ENCODE measurements around the gene ANP32E. TPM values are rescaled to one million over a fixed set of nuclear protein-coding genes. Genes with fewer than 3 reads are reported as not detected.

ANP32E gene
- total RNA-seq, 1 donor from 2014 or later = 16.8 TPM

GRCh38 chr1:150280138-150280707 lies 44.3 kb upstream of the ANP32E start:
- no peak for TF ChIP-seq CTCF (IDR thresholded peaks at IDR 0.05; ENCODE audit: insufficient read depth, low read length, poor library complexity, severe bottlenecking)
- H3K4me3 ChIP-seq (ENCODE audit: low read depth, low read length) = no peak overlapping the region
- H3K27me3 ChIP-seq (ENCODE audit: control insufficient read depth, insufficient read depth, low read length) = peaks cover 2% of the 10 kb centered on the region
- no peaks in the 10 kb centered on the region for H3K36me3 ChIP-seq (ENCODE audit: control insufficient read depth, insufficient read depth, low read length)
- no peak for DNase-seq (ENCODE audit: low read depth)

- TF ChIP-seq CTCF (IDR thresholded peaks at IDR 0.05; ENCODE audit: insufficient read depth, low read length, poor library complexity, severe bottlenecking) = no peak
- Histone ChIP-seq H3K4me3 (ENCODE audit: low read depth, low read length) (no peak overlapping the region), H3K36me3 (ENCODE audit: control insufficient read depth, insufficient read depth, low read length) (no peaks in the 10 kb centered on the region), H3K27me3 (ENCODE audit: control insufficient read depth, insufficient read depth, low read length) (no peaks in the 10 kb centered on the region)
- no peak for DNase-seq (ENCODE audit: low read depth)
Measured at GRCh38 chr1:150273311-150273710, 37.4 kb upstream of the ANP32E start.

- no peak for DNase-seq (ENCODE audit: low read depth)
- no peaks in the 10 kb centered on the region for H3K27me3 ChIP-seq (ENCODE audit: control insufficient read depth, insufficient read depth, low read length)
- TF ChIP-seq CTCF (IDR thresholded peaks at IDR 0.05; ENCODE audit: insufficient read depth, low read length, poor library complexity, severe bottlenecking) = no peak
- no peaks in the 10 kb centered on the region for H3K36me3 ChIP-seq (ENCODE audit: control insufficient read depth, insufficient read depth, low read length)
- no peak overlapping the region for H3K4me3 ChIP-seq (ENCODE audit: low read depth, low read length)
Measured at GRCh38 chr1:150271291-150271959, 35.5 kb upstream of the ANP32E start.

GRCh38 chr1:150269451-150269850 lies 33.5 kb upstream of the ANP32E start:
- H3K4me3 ChIP-seq (ENCODE audit: low read depth, low read length) = peak overlapping the region; percentile 82
- no peak for DNase-seq (ENCODE audit: low read depth)
- H3K36me3 ChIP-seq (ENCODE audit: control insufficient read depth, insufficient read depth, low read length) = peaks cover 2% of the 10 kb centered on the region
- TF ChIP-seq CTCF (IDR thresholded peaks at IDR 0.05; ENCODE audit: insufficient read depth, low read length, poor library complexity, severe bottlenecking) = no peak
- no peaks in the 10 kb centered on the region for H3K27me3 ChIP-seq (ENCODE audit: control insufficient read depth, insufficient read depth, low read length)

- no peak for TF ChIP-seq CTCF (IDR thresholded peaks at IDR 0.05; ENCODE audit: insufficient read depth, low read length, poor library complexity, severe bottlenecking)
- Histone ChIP-seq H3K4me3 (ENCODE audit: low read depth, low read length) (peak within 1 kb of the TSS; percentile 82), H3K36me3 (ENCODE audit: control insufficient read depth, insufficient read depth, low read length) (peaks cover 2% of the 10 kb centered on the region), H3K27me3 (ENCODE audit: control insufficient read depth, insufficient read depth, low read length) (no peaks in the 10 kb centered on the region)
- peak; percentile 85 for DNase-seq (ENCODE audit: low read depth)
Measured at GRCh38 chr1:150268705-150269403, 32.9 kb upstream of the ANP32E start, which contains the start of gene APH1A. APH1A (minus strand) TSS chr1:150269016; CDS start chr1:150268810, 206 bp downstream.

Measured in kidney epithelial cell (primary cell).